ENCODE results near the gene PTPN4. TPM values are rescaled to one million over a fixed set of nuclear protein-coding genes. Genes with fewer than 3 reads are reported as not detected.

The PTPN4 gene
- polyA plus RNA-seq, 1 experiment, result 11.8 TPM

DNA sequence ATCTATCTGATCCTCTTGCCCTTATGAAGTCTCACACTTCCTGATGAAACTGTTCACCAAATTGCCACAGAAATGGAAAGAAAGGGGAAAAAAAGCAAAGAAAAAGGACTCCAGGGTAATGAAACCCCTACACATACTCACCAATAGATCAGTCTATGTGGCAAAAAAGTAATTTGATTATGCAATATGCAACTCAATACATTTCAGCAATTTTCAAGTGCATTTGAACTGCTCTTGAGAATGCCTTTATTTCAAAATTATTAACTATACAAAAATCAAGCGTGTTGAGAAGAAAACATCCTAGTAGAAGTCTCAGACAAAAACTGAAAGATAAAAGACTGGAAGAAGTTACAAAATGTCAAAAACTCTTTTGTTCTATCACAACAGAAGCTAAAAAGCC lies 32.2 kb upstream of the PTPN4 start:
- Histone ChIP-seq H3K4me3 (ENCODE audit: low read depth, low read length) (no peak overlapping the region), H3K36me3 (ENCODE audit: control insufficient read depth, insufficient read depth, low read length) (no peaks in the 10 kb centered on the region), H3K27me3 (ENCODE audit: control insufficient read depth, insufficient read depth, low read length) (peaks cover 3% of the 10 kb centered on the region; the same call in 1 of the 2 replicates)
- CTCF ChIA-PET, result interaction anchor here (0.6 to 1.3 kb wide), 2 partner anchors 8 to 25 kb away, joined by 3 to 5 read pairs; no protein-coding TSS in a partner anchor
- DNase-seq (ENCODE audit: low read depth), result no peak
- POLR2A ChIA-PET, result interaction anchor here (0.6 kb wide), 1 partner anchor 13 kb away, joined by 5 read pairs; no protein-coding TSS in a partner anchor
- TF ChIP-seq, protein P1, sequence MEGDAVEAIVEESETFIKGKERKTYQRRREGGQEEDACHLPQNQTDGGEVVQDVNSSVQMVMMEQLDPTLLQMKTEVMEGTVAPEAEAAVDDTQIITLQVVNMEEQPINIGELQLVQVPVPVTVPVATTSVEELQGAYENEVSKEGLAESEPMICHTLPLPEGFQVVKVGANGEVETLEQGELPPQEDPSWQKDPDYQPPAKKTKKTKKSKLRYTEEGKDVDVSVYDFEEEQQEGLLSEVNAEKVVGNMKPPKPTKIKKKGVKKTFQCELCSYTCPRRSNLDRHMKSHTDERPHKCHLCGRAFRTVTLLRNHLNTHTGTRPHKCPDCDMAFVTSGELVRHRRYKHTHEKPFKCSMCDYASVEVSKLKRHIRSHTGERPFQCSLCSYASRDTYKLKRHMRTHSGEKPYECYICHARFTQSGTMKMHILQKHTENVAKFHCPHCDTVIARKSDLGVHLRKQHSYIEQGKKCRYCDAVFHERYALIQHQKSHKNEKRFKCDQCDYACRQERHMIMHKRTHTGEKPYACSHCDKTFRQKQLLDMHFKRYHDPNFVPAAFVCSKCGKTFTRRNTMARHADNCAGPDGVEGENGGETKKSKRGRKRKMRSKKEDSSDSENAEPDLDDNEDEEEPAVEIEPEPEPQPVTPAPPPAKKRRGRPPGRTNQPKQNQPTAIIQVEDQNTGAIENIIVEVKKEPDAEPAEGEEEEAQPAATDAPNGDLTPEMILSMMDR (IDR thresholded peaks at IDR 0.05; ENCODE audit: insufficient read depth, low read depth, low read length), result no peak

DNA sequence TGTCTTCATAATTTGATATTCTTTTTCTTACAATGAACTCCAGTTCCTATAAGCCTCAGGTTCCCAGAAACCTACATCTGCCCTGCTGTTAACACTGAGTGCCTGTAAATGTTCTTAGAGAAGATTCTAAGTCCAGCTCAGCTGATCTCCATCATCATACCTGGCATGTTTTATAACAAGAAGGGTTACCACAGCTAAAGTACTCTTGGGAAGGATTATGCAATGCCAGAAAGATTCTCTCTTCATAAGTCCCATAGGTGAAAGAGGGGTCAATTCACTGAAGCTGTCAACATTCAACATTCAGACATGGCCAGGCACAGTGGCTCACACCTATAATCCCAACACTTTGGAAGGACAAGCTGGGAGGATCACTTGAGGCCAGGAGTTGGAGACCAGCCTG lies 31.3 kb upstream of the PTPN4 start:
- TF ChIP-seq, protein P1 (IDR thresholded peaks at IDR 0.05; ENCODE audit: insufficient read depth, low read depth, low read length), result no peak
- Histone ChIP-seq H3K36me3 (ENCODE audit: control insufficient read depth, insufficient read depth, low read length) (no peaks in the 10 kb centered on the region), H3K27me3 (ENCODE audit: control insufficient read depth, insufficient read depth, low read length) (peaks cover 5% of the 10 kb centered on the region; the same call in 1 of the 2 replicates), H3K4me3 (ENCODE audit: low read depth, low read length) (no peak overlapping the region)
- CTCF ChIA-PET, result interaction anchor here (0.6 to 1.3 kb wide), 4 partner anchors 9 to 473 kb away, joined by 3 to 6 read pairs (median 4); no protein-coding TSS in a partner anchor
- POLR2A ChIA-PET, result no interaction called here
- no peak for DNase-seq (ENCODE audit: low read depth)

DNA sequence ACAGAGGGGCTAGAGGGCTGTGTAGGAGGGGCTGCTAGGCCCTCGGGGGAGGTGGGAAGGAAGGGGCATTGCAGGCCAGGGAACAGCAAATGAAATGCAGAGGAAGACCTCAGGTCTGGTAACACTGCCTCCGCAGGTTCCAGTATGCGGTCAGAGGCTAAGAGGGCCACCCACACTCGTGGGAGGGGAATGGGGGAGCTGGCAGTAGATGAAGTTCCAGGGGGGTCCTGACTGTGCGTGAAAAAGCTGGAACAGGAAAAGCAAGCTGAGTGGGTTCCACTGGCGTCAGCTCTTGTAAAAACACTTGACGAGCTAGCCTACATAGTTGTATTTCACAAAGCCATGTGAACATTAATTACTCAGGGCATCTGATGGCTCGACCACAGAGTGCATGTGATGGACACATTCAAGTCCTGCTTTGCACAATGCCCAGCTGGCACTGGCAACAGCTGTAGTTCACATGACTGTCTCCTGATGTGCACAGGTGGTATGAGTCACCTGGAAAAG lies 29.0 kb upstream of the PTPN4 start:
- no peak for DNase-seq (ENCODE audit: low read depth)
- no peak overlapping the region for H3K4me3 ChIP-seq (ENCODE audit: low read depth, low read length)
- CTCF ChIA-PET, result interaction anchor here (1.0 to 1.2 kb wide), 3 partner anchors 10 to 444 kb away, joined by 3 to 4 read pairs (median 4); no protein-coding TSS in a partner anchor
- TF ChIP-seq, protein P1 (IDR thresholded peaks at IDR 0.05; ENCODE audit: insufficient read depth, low read depth, low read length), result no peak
- no peaks in the 10 kb centered on the region for H3K36me3 ChIP-seq (ENCODE audit: control insufficient read depth, insufficient read depth, low read length)
- POLR2A ChIA-PET, result no interaction called here
- H3K27me3 ChIP-seq (ENCODE audit: control insufficient read depth, insufficient read depth, low read length), result peaks cover 9% of the 10 kb centered on the region; the same call in 1 of the 2 replicates

DNA sequence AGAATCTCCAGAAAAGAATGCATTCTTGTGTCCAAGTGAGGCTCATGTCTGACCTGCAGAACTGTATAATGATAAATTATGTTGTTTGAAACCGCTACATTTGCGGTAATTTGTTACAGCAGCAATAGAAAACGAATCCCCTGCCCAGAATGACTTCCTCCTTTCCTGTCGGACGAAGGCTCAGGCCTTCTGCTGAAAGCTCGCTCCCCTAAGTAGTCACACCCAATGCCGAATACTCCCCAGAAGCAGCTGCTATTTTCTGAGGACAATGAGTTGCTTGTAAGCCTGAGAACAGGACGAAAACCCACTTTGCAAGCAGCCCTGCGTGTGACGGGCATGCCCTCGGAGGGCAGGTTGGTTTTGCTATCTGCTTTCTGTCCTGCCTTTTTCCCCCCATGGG lies 27.7 kb upstream of the PTPN4 start:
- CTCF ChIA-PET, result interaction anchor here (1.0 kb wide), 1 partner anchor 25 kb away, joined by 3 read pairs; no protein-coding TSS in a partner anchor

DNA sequence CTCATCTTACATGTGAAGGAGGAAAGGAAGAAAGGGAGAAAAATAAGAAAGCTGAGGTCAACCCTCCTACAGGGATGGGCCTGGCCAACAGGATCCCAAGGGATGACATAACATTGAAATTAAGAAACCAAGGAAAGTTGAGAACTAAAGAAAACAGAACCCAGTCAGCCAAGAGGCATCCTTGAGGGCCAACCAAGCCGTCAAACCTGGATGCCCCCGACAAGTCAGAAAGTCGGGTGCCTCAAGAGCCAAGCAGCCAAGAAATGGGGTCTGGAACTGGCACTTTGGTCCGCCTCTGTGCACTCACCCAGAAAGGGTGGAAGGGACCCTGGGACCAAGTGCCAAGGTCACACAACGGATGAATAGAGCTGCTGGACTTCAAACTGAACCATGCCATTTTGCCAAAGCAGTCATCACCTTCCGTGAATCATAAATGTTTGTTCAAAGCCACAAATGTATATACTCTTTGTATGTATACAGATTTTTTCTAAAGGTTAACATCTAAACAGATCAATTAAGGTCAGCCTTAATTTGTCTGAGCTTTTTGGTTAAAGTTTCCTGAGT lies 27.0 kb upstream of the PTPN4 start:
- TF ChIP-seq, protein P1 (IDR thresholded peaks at IDR 0.05; ENCODE audit: insufficient read depth, low read depth, low read length), result no peak
- no peak for DNase-seq (ENCODE audit: low read depth)
- no peak overlapping the region for H3K4me3 ChIP-seq (ENCODE audit: low read depth, low read length)
- ChIA-PET CTCF (interaction anchor here (0.5 to 1.0 kb wide), 3 partner anchors 9 to 781 kb away, joined by 3 to 5 read pairs (median 3); no protein-coding TSS in a partner anchor), POLR2A (no interaction called here)
- peaks cover 11% of the 10 kb centered on the region; the same call in 1 of the 2 replicates for H3K27me3 ChIP-seq (ENCODE audit: control insufficient read depth, insufficient read depth, low read length)
- H3K36me3 ChIP-seq (ENCODE audit: control insufficient read depth, insufficient read depth, low read length), result no peaks in the 10 kb centered on the region

More for the DNA sequence above, 27.7 kb upstream of the PTPN4 start:
- H3K36me3 ChIP-seq (ENCODE audit: control insufficient read depth, insufficient read depth, low read length), result no peaks in the 10 kb centered on the region
- peaks cover 11% of the 10 kb centered on the region; the same call in 1 of the 2 replicates for H3K27me3 ChIP-seq (ENCODE audit: control insufficient read depth, insufficient read depth, low read length)
- POLR2A ChIA-PET, result no interaction called here
- no peak for DNase-seq (ENCODE audit: low read depth)
- H3K4me3 ChIP-seq (ENCODE audit: low read depth, low read length), result no peak overlapping the region
- TF ChIP-seq, protein P1 (IDR thresholded peaks at IDR 0.05; ENCODE audit: insufficient read depth, low read depth, low read length), result no peak
